IMR-90 (cell line): ENCODE results near the gene CETP. TPM values are rescaled to one million over a fixed set of nuclear protein-coding genes. Genes with fewer than 3 reads are reported as not detected.

Source experiments
- ATAC-seq: fragments of 200-7000 bp; cut with Tn5 transposase; 2 replicates; pipeline ENCODE4 v1.9.1; 2020; ENCODE audit warnings: low read depth, mild to moderate bottlenecking, moderate library complexity
- BruUV-seq: library from RNA; stranded (reverse); fragments of 400-500 nt; replicated peaks from 2 replicates; lab custom pipeline; 2021; lab: Mats Ljungman, UMichigan
- CTCF ChIA-PET: fragments of 300-600 bp; formaldehyde crosslinking; extraction: SDS; loops from one replicate; lab custom pipeline; 2021; ENCODE audit warnings: antibody characterized with exemption; lab: Yijun Ruan, JAX
- POLR2A ChIA-PET: fragments of 300-600 bp; sonication (Branson Sonifier 250); formaldehyde crosslinking; loops from one replicate; lab custom pipeline; 2022; ENCODE audit warnings: antibody characterized with exemption; ENCODE audit not compliant: unreplicated experiment; lab: Charles Lee
- DNase-seq: peaks from one replicate; pipeline ENCODE4 v3.0.0; 2013
- H2AFZ ChIP-seq: replicated peaks from 2 replicates; pipeline ENCODE3; 2013; ENCODE audit warnings: low read length, mild to moderate bottlenecking; ENCODE audit not compliant: poor library complexity
- H2AK5ac ChIP-seq: 2 replicates; pipeline ENCODE4 v1.6.1; 2013; ENCODE audit warnings: low read depth, low read length, inconsistent platforms
- H2AK9ac ChIP-seq: replicated peaks from 2 replicates; pipeline ENCODE3; 2013; ENCODE audit warnings: mild to moderate bottlenecking, low read depth, low read length, moderate library complexity; ENCODE audit not compliant: poor library complexity
- H2BK120ac ChIP-seq: 2 replicates; pipeline ENCODE4 v1.6.1; 2013; ENCODE audit warnings: low read depth, low read length, inconsistent platforms
- H2BK15ac ChIP-seq: 3 replicates; pipeline ENCODE4 v1.6.1; 2013; ENCODE audit warnings: low read depth, low read length, inconsistent platforms
- H2BK20ac ChIP-seq: 2 replicates; pipeline ENCODE4 v1.6.1; 2013; ENCODE audit warnings: low read depth, mild to moderate bottlenecking, inconsistent platforms, low read length, moderate library complexity
- H2BK5ac ChIP-seq: 2 replicates; pipeline ENCODE4 v1.6.1; 2013; ENCODE audit warnings: mild to moderate bottlenecking, low read depth, low read length, inconsistent platforms; ENCODE audit not compliant: poor library complexity, severe bottlenecking
- H3K14ac ChIP-seq: replicated peaks from 2 replicates; pipeline ENCODE4 v1.6.1; 2013; ENCODE audit warnings: low read depth, low read length, inconsistent platforms
- H3K18ac ChIP-seq: 2 replicates; pipeline ENCODE4 v1.6.1; 2013; ENCODE audit warnings: low read depth, low read length, control low read depth
- H3K23ac ChIP-seq: 2 replicates; pipeline ENCODE4 v1.6.1; 2013; ENCODE audit warnings: low read depth, low read length, inconsistent platforms
- H3K27ac ChIP-seq: 2 replicates; pipeline ENCODE4 v1.5.1; 2013; ENCODE audit warnings: mild to moderate bottlenecking, control low read depth, low read length; ENCODE audit not compliant: insufficient read depth
- H3K27me3 ChIP-seq: 2 replicates; pipeline ENCODE4 v1.6.1; 2013; ENCODE audit warnings: low read length; ENCODE audit not compliant: control insufficient read depth, insufficient read depth
- H3K36me3 ChIP-seq: 2 replicates; pipeline ENCODE4 v1.6.1; 2013; ENCODE audit warnings: low read length, mixed read lengths; ENCODE audit not compliant: control insufficient read depth, insufficient read depth
- H3K4ac ChIP-seq: 2 replicates; pipeline ENCODE4 v1.6.1; 2013; ENCODE audit warnings: low read depth, low read length, inconsistent platforms
- H3K4me1 ChIP-seq: 2 replicates; pipeline ENCODE4 v1.6.1; 2013; ENCODE audit warnings: low read length, mixed read lengths; ENCODE audit not compliant: control insufficient read depth, insufficient read depth
- H3K4me2 ChIP-seq: 2 replicates; pipeline ENCODE4 v1.6.1; 2013; ENCODE audit warnings: low read depth, mild to moderate bottlenecking, control low read depth, low read length, moderate library complexity
- H3K4me3 ChIP-seq: 2 replicates; pipeline ENCODE4 v1.5.1; 2013; ENCODE audit warnings: low read depth, mild to moderate bottlenecking, control low read depth, low read length, moderate library complexity; ENCODE audit not compliant: insufficient read depth
- H3K56ac ChIP-seq: 2 replicates; pipeline ENCODE4 v1.6.1; 2013; ENCODE audit warnings: low read length, inconsistent platforms; ENCODE audit not compliant: insufficient read depth; ENCODE audit errors: extremely low read depth
- H3K79me1 ChIP-seq, 2 experiments: 2 replicates each; pipeline ENCODE4 v1.6.1; 2013; ENCODE audit warnings: low read length in 2 of 2, inconsistent platforms in 1 of 2, low read depth in 1 of 2
- H3K9ac ChIP-seq: 2 replicates; pipeline ENCODE4 v1.6.1; 2013; ENCODE audit warnings: low read depth, low read length, control low read depth
- H3K9me1 ChIP-seq: 2 replicates; pipeline ENCODE4 v1.6.1; 2013; ENCODE audit warnings: low read length, inconsistent platforms; ENCODE audit not compliant: insufficient read depth
- H3K9me3 ChIP-seq: 2 replicates; pipeline ENCODE4 v1.6.1; 2013; ENCODE audit warnings: low read length; ENCODE audit not compliant: control insufficient read depth, insufficient read depth
- H4K20me1 ChIP-seq: 2 replicates; pipeline ENCODE4 v1.6.1; 2013; ENCODE audit warnings: low read length, inconsistent platforms; ENCODE audit not compliant: insufficient read depth
- H4K5ac ChIP-seq: 2 replicates; pipeline ENCODE4 v1.6.1; 2013; ENCODE audit warnings: mild to moderate bottlenecking, low read depth, low read length, control low read depth
- H4K8ac ChIP-seq, 2 experiments: 2 replicates each; pipeline ENCODE4 v1.6.1; 2013; ENCODE audit warnings: low read depth in 2 of 2, low read length in 2 of 2, control low read depth in 1 of 2, inconsistent platforms in 1 of 2
- H4K91ac ChIP-seq: 2 replicates; pipeline ENCODE4 v1.6.1; 2013; ENCODE audit warnings: low read depth, low read length, inconsistent platforms; ENCODE audit not compliant: insufficient read depth
- BHLHE40 ChIP-seq: fragments of 150-350 bp; IDR thresholded peaks from 2 replicates; pipeline ENCODE4 v1.6.1; 2016; ENCODE audit warnings: mild to moderate bottlenecking, low read depth, low read length
- CEBPB ChIP-seq: IDR thresholded peaks from 2 replicates; pipeline ENCODE4 v1.6.1; 2012; ENCODE audit warnings: low read depth, low read length, improper control_type of control experiment
- CHD1 ChIP-seq: IDR thresholded peaks from 2 replicates; pipeline ENCODE4 v1.6.1; 2012; ENCODE audit warnings: low read depth, low read length, improper control_type of control experiment
- FOS ChIP-seq: fragments of 150-350 bp; IDR thresholded peaks from 2 replicates; pipeline ENCODE4 v1.6.1; 2016; ENCODE audit warnings: low read depth, low read length
- MAFK ChIP-seq: IDR thresholded peaks from 2 replicates; pipeline ENCODE4 v1.6.1; 2012; ENCODE audit warnings: low read depth, low read length, improper control_type of control experiment
- MAZ ChIP-seq: IDR thresholded peaks from 2 replicates; pipeline ENCODE4 v1.6.1; 2012; ENCODE audit warnings: low read depth, mild to moderate bottlenecking, low read length, improper control_type of control experiment, moderate library complexity, borderline replicate concordance
- MXI1 ChIP-seq: IDR thresholded peaks from 2 replicates; pipeline ENCODE4 v1.6.1; 2012; ENCODE audit warnings: low read depth, mild to moderate bottlenecking, low read length, moderate library complexity, borderline replicate concordance
- NFE2L2 ChIP-seq: fragments of 150-350 bp; IDR thresholded peaks from 2 replicates; pipeline ENCODE4 v1.6.1; 2016; ENCODE audit warnings: low read depth, mild to moderate bottlenecking, low read length
- POLR2A ChIP-seq: IDR thresholded peaks from 2 replicates; pipeline ENCODE4 v1.6.1; 2012; ENCODE audit warnings: mild to moderate bottlenecking, low read depth, low read length
- RAD21 ChIP-seq: IDR thresholded peaks from 2 replicates; pipeline ENCODE4 v1.6.1; 2012; ENCODE audit warnings: low read length, improper control_type of control experiment
- RCOR1 ChIP-seq: IDR thresholded peaks from 2 replicates; pipeline ENCODE4 v1.6.1; 2012; ENCODE audit warnings: mild to moderate bottlenecking, low read length, improper control_type of control experiment; ENCODE audit not compliant: insufficient replicate concordance
- RFX5 ChIP-seq: IDR thresholded peaks from 2 replicates; pipeline ENCODE4 v1.8.0; 2012; ENCODE audit warnings: low read depth, mild to moderate bottlenecking, low read length, moderate library complexity
- SMC3 ChIP-seq: fragments of 150-350 bp; IDR thresholded peaks from 2 replicates; pipeline ENCODE4 v1.6.1; 2016; ENCODE audit warnings: low read depth, mild to moderate bottlenecking, antibody characterized with exemption, low read length, moderate library complexity
- USF2 ChIP-seq: fragments of 150-350 bp; IDR thresholded peaks from 2 replicates; pipeline ENCODE4 v1.6.1; 2017; ENCODE audit warnings: mild to moderate bottlenecking, antibody characterized with exemption, low read length, low read depth
- WGBS, 2 experiments: methylation state at CpG; one replicate each; pipeline versions ENCODE4 v1.1.5 to v1.1.7; 2013; ENCODE audit warnings: missing lambda C conversion rate in 2 of 2; ENCODE audit not compliant: insufficient read length in 1 of 2; ENCODE audit errors: extremely low coverage in 2 of 2; 5-methylcytosine and 5-hydroxymethylcytosine counted together
- dilution Hi-C: fragments of 300-500 bp; cut with HindIII; formaldehyde crosslinking; loops from one replicate; pipeline ENCODE4 v1.14.3; 2018; ENCODE audit warnings: low sequenced_read_pairs; ENCODE audit not compliant: unreplicated experiment
- in situ Hi-C: fragments of 300-500 bp; cut with MboI; formaldehyde crosslinking; loops from 3 replicates; pipeline ENCODE4 v1.14.3; 2019; ENCODE audit warnings: low sequenced_read_pairs, inconsistent platforms, mixed read lengths
- intact Hi-C: fragments of 100-400 bp; cut with micrococcal nuclease; formaldehyde crosslinking; loops from 2 replicates; pipeline ENCODE4 v1.10.0; 2022
- polyA plus RNA-seq, 3 experiments: library from polyadenylated mRNA; depleted of rRNA; stranded (reverse); fragments of >200 nt; gene quantifications; 2 replicates each; pipeline ENCODE4 v1.2.3, GENCODE V29; 2012; ENCODE audit warnings: low replicate concordance in 1 of 3
- total RNA-seq: library from RNA; depleted of rRNA; stranded (reverse); fragments of >200 nt; gene quantifications from 2 replicates; pipeline ENCODE4 v1.2.3, GENCODE V29; 2012
- TF ChIP-seq, protein P1 (sequence below): conservative IDR thresholded peaks from 2 replicates; pipeline ENCODE4 v1.5.1; 2012; ENCODE audit warnings: mild to moderate bottlenecking, low read depth, low read length, improper control_type of control experiment
- TF ChIP-seq, protein P2 (sequence below): fragments of 150-350 bp; IDR thresholded peaks from 2 replicates; pipeline ENCODE4 v1.6.1; 2016; ENCODE audit warnings: low read depth, mild to moderate bottlenecking, low read length, moderate library complexity, borderline replicate concordance

Gene CETP
- total and polyA plus RNA-seq, 2 of the 4 experiments (the other 2 are of a cell fraction) = not detected

DNA sequence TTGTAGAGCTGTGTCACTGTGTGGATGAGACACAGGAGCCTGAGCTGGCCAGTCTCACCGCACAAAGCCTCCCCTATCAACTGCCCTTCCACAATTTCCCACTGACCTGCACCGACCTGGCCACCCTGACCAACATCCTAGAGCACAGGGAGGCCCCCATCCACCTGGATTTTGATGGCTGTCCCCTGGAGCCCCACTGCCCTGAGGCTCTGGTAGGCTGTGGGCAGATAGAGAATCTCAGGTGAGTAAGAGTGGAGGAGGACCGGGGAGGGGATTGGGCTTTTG lies 65.0 kb downstream of the CETP start:
- Histone ChIP-seq H2BK120ac (no peak overlapping the region), H3K4me2 (no peak overlapping the region), H3K18ac (no peak overlapping the region), H3K9me1 (peaks cover 20% of the 10 kb centered on the region), H4K20me1 (peaks cover 4% of the 10 kb centered on the region; the same call in 1 of the 2 replicates), H2AK5ac (no peak overlapping the region), H3K23ac (no peak overlapping the region), H3K27me3 (no peaks in the 10 kb centered on the region), H4K8ac (no peak overlapping the region), H3K4me1 (0 out of 2 replicates have a peak, but pooled peaks cover 2% of the 10 kb centered on the region), H4K91ac (no peak overlapping the region), H3K27ac (no peak overlapping the region), H2AFZ (no peak overlapping the region), H3K9ac (no peak overlapping the region), H3K36me3 (peaks cover 15% of the 10 kb centered on the region), H2BK5ac (no peak overlapping the region), H3K79me1 (no peaks in the 10 kb centered on the region), H3K9me3 (no peaks in the 10 kb centered on the region), H3K56ac (no peak overlapping the region), H3K14ac (no peak overlapping the region), H3K4ac (no peak overlapping the region), H3K4me3 (no peak overlapping the region), H4K5ac (no peak overlapping the region), H2BK20ac (no peak overlapping the region), H2AK9ac (no peak overlapping the region), H2BK15ac (no peak overlapping the region)
- no TSS peak for BruUV-seq
- in situ Hi-C loops = no loop called here
- intact Hi-C loops = no loop called here
- dilution Hi-C loops = no loop called here
- TF ChIP-seq RFX5 (no peak), BHLHE40 (no peak), CEBPB (no peak), MAZ (no peak), RAD21 (no peak), USF2 (no peak), CHD1 (no peak), NFE2L2 (no peak), POLR2A (no peak), FOS (no peak), MAFK (no peak), MXI1 (no peak), RCOR1 (no peak), SMC3 (no peak)
- TF ChIP-seq, protein P1, sequence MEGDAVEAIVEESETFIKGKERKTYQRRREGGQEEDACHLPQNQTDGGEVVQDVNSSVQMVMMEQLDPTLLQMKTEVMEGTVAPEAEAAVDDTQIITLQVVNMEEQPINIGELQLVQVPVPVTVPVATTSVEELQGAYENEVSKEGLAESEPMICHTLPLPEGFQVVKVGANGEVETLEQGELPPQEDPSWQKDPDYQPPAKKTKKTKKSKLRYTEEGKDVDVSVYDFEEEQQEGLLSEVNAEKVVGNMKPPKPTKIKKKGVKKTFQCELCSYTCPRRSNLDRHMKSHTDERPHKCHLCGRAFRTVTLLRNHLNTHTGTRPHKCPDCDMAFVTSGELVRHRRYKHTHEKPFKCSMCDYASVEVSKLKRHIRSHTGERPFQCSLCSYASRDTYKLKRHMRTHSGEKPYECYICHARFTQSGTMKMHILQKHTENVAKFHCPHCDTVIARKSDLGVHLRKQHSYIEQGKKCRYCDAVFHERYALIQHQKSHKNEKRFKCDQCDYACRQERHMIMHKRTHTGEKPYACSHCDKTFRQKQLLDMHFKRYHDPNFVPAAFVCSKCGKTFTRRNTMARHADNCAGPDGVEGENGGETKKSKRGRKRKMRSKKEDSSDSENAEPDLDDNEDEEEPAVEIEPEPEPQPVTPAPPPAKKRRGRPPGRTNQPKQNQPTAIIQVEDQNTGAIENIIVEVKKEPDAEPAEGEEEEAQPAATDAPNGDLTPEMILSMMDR = no peak
- TF ChIP-seq, protein P2, sequence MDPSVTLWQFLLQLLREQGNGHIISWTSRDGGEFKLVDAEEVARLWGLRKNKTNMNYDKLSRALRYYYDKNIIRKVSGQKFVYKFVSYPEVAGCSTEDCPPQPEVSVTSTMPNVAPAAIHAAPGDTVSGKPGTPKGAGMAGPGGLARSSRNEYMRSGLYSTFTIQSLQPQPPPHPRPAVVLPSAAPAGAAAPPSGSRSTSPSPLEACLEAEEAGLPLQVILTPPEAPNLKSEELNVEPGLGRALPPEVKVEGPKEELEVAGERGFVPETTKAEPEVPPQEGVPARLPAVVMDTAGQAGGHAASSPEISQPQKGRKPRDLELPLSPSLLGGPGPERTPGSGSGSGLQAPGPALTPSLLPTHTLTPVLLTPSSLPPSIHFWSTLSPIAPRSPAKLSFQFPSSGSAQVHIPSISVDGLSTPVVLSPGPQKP = no peak
- DNase-seq (no peak), ATAC-seq (no peak)
- 100% methylated on average over 1 of the region's 3 CpGs; no CpG with 5 or more reads in 1 of the 2 experiments for WGBS, 2 experiments
- ChIA-PET POLR2A (no interaction called here), CTCF (no interaction called here)
